GM18505 (cell line): ENCODE measurements around the gene NDC1.
"Not testable (repeated sequence)": the region's sequence is repeated elsewhere in the genome, so short reads cannot be mapped to it uniquely, and the experiment has no call there.

Experiments used
- ATAC-seq: cut with Tn5 transposase; IDR thresholded peaks from one replicate; pipeline ENCODE4 v1.9.1; 2021; ENCODE audit not compliant: unreplicated experiment
- POLR2A ChIP-seq: IDR thresholded peaks from 4 replicates; pipeline ENCODE4 v1.6.1; 2011; ENCODE audit warnings: borderline replicate concordance; ENCODE audit not compliant: insufficient read depth, insufficient read length; ENCODE audit errors: extremely low read depth

Gene NDC1

GRCh38 chr1:53837924-53838653, at the start of gene NDC1:
Gene NDC1, minus strand, starts transcription at chr1:53838296. Its CDS starts 35 bp downstream, at chr1:53838261.
- peak; percentile 82 for ATAC-seq

GRCh38 chr1:53883600-53883999, 45.5 kb upstream of the NDC1 start:
- not testable (repeated sequence) for ATAC-seq

More at GRCh38 chr1:53837924-53838653, at the start of gene NDC1:
- peak; percentile 75 for TF ChIP-seq POLR2A

- ATAC-seq = not testable (repeated sequence)
Observed at GRCh38 chr1:53881853-53882252, 43.8 kb upstream of the NDC1 start.

- no peak for TF ChIP-seq POLR2A
- no peak for ATAC-seq
Observed at GRCh38 chr1:53878492-53879105, 40.5 kb upstream of the NDC1 start.

- ATAC-seq = not testable (repeated sequence)
Observed at GRCh38 chr1:53875150-53875549, 37.1 kb upstream of the NDC1 start.

GRCh38 chr1:53871773-53872484, 33.8 kb upstream of the NDC1 start:
- ATAC-seq = no peak
- no peak for TF ChIP-seq POLR2A

- no peak for ATAC-seq
- TF ChIP-seq POLR2A = no peak
Observed at GRCh38 chr1:53871221-53871620, 33.1 kb upstream of the NDC1 start.

GRCh38 chr1:53869454-53870117, 31.5 kb upstream of the NDC1 start:
- no peak for ATAC-seq
- no peak for TF ChIP-seq POLR2A

- ATAC-seq = no peak
- no peak for TF ChIP-seq POLR2A
Observed at GRCh38 chr1:53868565-53868964, 30.5 kb upstream of the NDC1 start.

- TF ChIP-seq POLR2A = no peak
Observed at GRCh38 chr1:53862507-53862906, 24.4 kb upstream of the NDC1 start.

GRCh38 chr1:53860967-53861411, 22.9 kb upstream of the NDC1 start:
- no peak for TF ChIP-seq POLR2A
- ATAC-seq = no peak

More at GRCh38 chr1:53862507-53862906, 24.4 kb upstream of the NDC1 start:
- ATAC-seq = no peak

GRCh38 chr1:53851571-53852285, 13.6 kb upstream of the NDC1 start:
- no peak for ATAC-seq
- TF ChIP-seq POLR2A = no peak

GRCh38 chr1:53850082-53850673, 12.1 kb upstream of the NDC1 start:
- no peak for TF ChIP-seq POLR2A
- no peak for ATAC-seq

GRCh38 chr1:53847980-53848379, 9.9 kb upstream of the NDC1 start:
- ATAC-seq = no peak
- TF ChIP-seq POLR2A = no peak
